Measurements from ENCODE around the gene CDC40.
"Not testable (repeated sequence)": the region's sequence is repeated elsewhere in the genome, so short reads cannot be mapped to it uniquely, and the experiment has no call there.

Gene CDC40

GRCh38 chr6:110232450-110232849 lies 52.2 kb downstream of the CDC40 start:
- no peak overlapping the region for H3K18ac ChIP-seq (ENCODE audit: low read length)
- peak in 1 of 2 donors; percentile 24 for DNase-seq
- H3K14ac ChIP-seq (ENCODE audit: low read length) = no peak overlapping the region
- H3K4me2 ChIP-seq (ENCODE audit: low read length) = no peak overlapping the region
- WGBS (ENCODE audit: extremely low coverage, insufficient coverage, insufficient read length) = no CpG with 5 or more reads among the region's 2 CpGs
- no peaks in the 10 kb centered on the region for H3K79me1 ChIP-seq (ENCODE audit: low read length)
- no peak overlapping the region for H3K9ac ChIP-seq (ENCODE audit: low read length)
- H3K36me3 ChIP-seq (ENCODE audit: control insufficient read depth in 1 of 2, insufficient read depth in 2 of 2, low read length in 2 of 2) = peaks cover 0 to 4% of the 10 kb centered on the region in 2 experiments
- no peaks in the 10 kb centered on the region for H3K9me3 ChIP-seq (ENCODE audit: insufficient read depth, low read depth, low read length)
- H3K4ac ChIP-seq (ENCODE audit: low read depth, low read length) = no peak overlapping the region
- no peak overlapping the region for H3K4me3 ChIP-seq (ENCODE audit: low read depth, low read length)
- no peak overlapping the region for H4K91ac ChIP-seq (ENCODE audit: low read depth, low read length)
- H3K23ac ChIP-seq (ENCODE audit: low read length) = no peak overlapping the region
- no peak overlapping the region for H4K12ac ChIP-seq (ENCODE audit: low read depth, low read length)
- no peak overlapping the region for H2AK5ac ChIP-seq (ENCODE audit: low read length)
- no peak overlapping the region for H2BK12ac ChIP-seq (ENCODE audit: low read length)
- no peaks in the 10 kb centered on the region for H3K4me1 ChIP-seq (ENCODE audit: control insufficient read depth in 1 of 2, insufficient read depth in 2 of 2, low read length in 2 of 2)
- no peak overlapping the region for H4K8ac ChIP-seq (ENCODE audit: low read depth, low read length)
- H2AFZ ChIP-seq (ENCODE audit: insufficient read depth, low read length, poor library complexity) = no peak overlapping the region
- no peak overlapping the region for H3K27ac ChIP-seq (ENCODE audit: low read depth, low read length)
- no peaks in the 10 kb centered on the region for H3K27me3 ChIP-seq (ENCODE audit: insufficient read depth, low read length)
- no peak overlapping the region for H2BK120ac ChIP-seq (ENCODE audit: insufficient read depth, low read length, poor library complexity)
- no peaks in the 10 kb centered on the region for H3K79me2 ChIP-seq (ENCODE audit: control insufficient read depth, insufficient read depth, low read length, poor library complexity)
- H2BK5ac ChIP-seq (ENCODE audit: low read depth, low read length, poor library complexity) = no peak overlapping the region

GRCh38 chr6:110233770-110234374 lies 53.6 kb downstream of the CDC40 start:
- Histone ChIP-seq H3K36me3 (ENCODE audit: control insufficient read depth in 1 of 2, insufficient read depth in 2 of 2, low read length in 2 of 2) (peaks cover 0 to 2% of the 10 kb centered on the region in 2 experiments), H3K4me2 (ENCODE audit: low read length) (no peak overlapping the region), H3K4me3 (ENCODE audit: low read depth, low read length) (no peak overlapping the region), H3K27me3 (ENCODE audit: insufficient read depth, low read length) (no peaks in the 10 kb centered on the region), H3K4ac (ENCODE audit: low read depth, low read length) (no peak overlapping the region), H2BK12ac (ENCODE audit: low read length) (no peak overlapping the region), H3K79me2 (ENCODE audit: control insufficient read depth, insufficient read depth, low read length, poor library complexity) (no peaks in the 10 kb centered on the region), H3K14ac (ENCODE audit: low read length) (no peak overlapping the region), H2AFZ (ENCODE audit: insufficient read depth, low read length, poor library complexity) (no peak overlapping the region), H4K8ac (ENCODE audit: low read depth, low read length) (no peak overlapping the region), H4K91ac (ENCODE audit: low read depth, low read length) (no peak overlapping the region), H3K27ac (ENCODE audit: low read depth, low read length) (no peak overlapping the region), H3K9ac (ENCODE audit: low read length) (no peak overlapping the region), H4K12ac (ENCODE audit: low read depth, low read length) (no peak overlapping the region), H3K9me3 (ENCODE audit: insufficient read depth, low read depth, low read length) (no peaks in the 10 kb centered on the region), H3K18ac (ENCODE audit: low read length) (no peak overlapping the region), H3K4me1 (ENCODE audit: control insufficient read depth in 1 of 2, insufficient read depth in 2 of 2, low read length in 2 of 2) (no peaks in the 10 kb centered on the region), H2BK5ac (ENCODE audit: low read depth, low read length, poor library complexity) (no peak overlapping the region), H3K23ac (ENCODE audit: low read length) (no peak overlapping the region), H2BK120ac (ENCODE audit: insufficient read depth, low read length, poor library complexity) (no peak overlapping the region), H3K79me1 (ENCODE audit: low read length) (no peaks in the 10 kb centered on the region), H2AK5ac (ENCODE audit: low read length) (no peak overlapping the region)
- no peak for DNase-seq
- WGBS (ENCODE audit: extremely low coverage, insufficient coverage, insufficient read length) = no CpG with 5 or more reads among the region's 2 CpGs

- H4K12ac ChIP-seq (ENCODE audit: low read depth, low read length); H3K27ac ChIP-seq (ENCODE audit: low read depth, low read length); DNase-seq; H2AFZ ChIP-seq (ENCODE audit: insufficient read depth, low read length, poor library complexity); H3K4me3 ChIP-seq (ENCODE audit: low read depth, low read length); H3K79me2 ChIP-seq (ENCODE audit: control insufficient read depth, insufficient read depth, low read length, poor library complexity); H3K79me1 ChIP-seq (ENCODE audit: low read length); H3K9me3 ChIP-seq (ENCODE audit: insufficient read depth, low read depth, low read length); H3K9ac ChIP-seq (ENCODE audit: low read length); H2AK5ac ChIP-seq (ENCODE audit: low read length); H3K4me1 ChIP-seq (ENCODE audit: control insufficient read depth in 1 of 2, insufficient read depth in 2 of 2, low read length in 2 of 2); H3K4ac ChIP-seq (ENCODE audit: low read depth, low read length); H2BK5ac ChIP-seq (ENCODE audit: low read depth, low read length, poor library complexity); H3K23ac ChIP-seq (ENCODE audit: low read length); H3K27me3 ChIP-seq (ENCODE audit: insufficient read depth, low read length); H2BK120ac ChIP-seq (ENCODE audit: insufficient read depth, low read length, poor library complexity); H3K36me3 ChIP-seq (ENCODE audit: control insufficient read depth in 1 of 2, insufficient read depth in 2 of 2, low read length in 2 of 2); H4K91ac ChIP-seq (ENCODE audit: low read depth, low read length); H3K18ac ChIP-seq (ENCODE audit: low read length); H4K8ac ChIP-seq (ENCODE audit: low read depth, low read length); H2BK12ac ChIP-seq (ENCODE audit: low read length); H3K14ac ChIP-seq (ENCODE audit: low read length); H3K4me2 ChIP-seq (ENCODE audit: low read length): not testable (repeated sequence)
- no CpG with 5 or more reads among the region's 1 CpG for WGBS (ENCODE audit: extremely low coverage, insufficient coverage, insufficient read length)
Measured at GRCh38 chr6:110236007-110236406, 55.8 kb downstream of the CDC40 start.

GRCh38 chr6:110239526-110240274 lies 59.5 kb downstream of the CDC40 start:
- H3K23ac ChIP-seq (ENCODE audit: low read length) = no peak overlapping the region
- no peak overlapping the region for H3K9ac ChIP-seq (ENCODE audit: low read length)
- H3K79me2 ChIP-seq (ENCODE audit: control insufficient read depth, insufficient read depth, low read length, poor library complexity) = no peaks in the 10 kb centered on the region
- H2BK5ac ChIP-seq (ENCODE audit: low read depth, low read length, poor library complexity) = no peak overlapping the region
- no peak overlapping the region for H4K8ac ChIP-seq (ENCODE audit: low read depth, low read length)
- no peak overlapping the region for H3K18ac ChIP-seq (ENCODE audit: low read length)
- H4K12ac ChIP-seq (ENCODE audit: low read depth, low read length) = no peak overlapping the region
- DNase-seq = no peak
- no peak overlapping the region for H2BK12ac ChIP-seq (ENCODE audit: low read length)
- no peak overlapping the region for H2AFZ ChIP-seq (ENCODE audit: insufficient read depth, low read length, poor library complexity)
- no peak overlapping the region for H3K14ac ChIP-seq (ENCODE audit: low read length)
- no peak overlapping the region for H4K91ac ChIP-seq (ENCODE audit: low read depth, low read length)
- no peak overlapping the region for H3K4me3 ChIP-seq (ENCODE audit: low read depth, low read length)
- WGBS (ENCODE audit: extremely low coverage, insufficient coverage, insufficient read length) = no CpG with 5 or more reads among the region's 1 CpG
- H3K4me1 ChIP-seq (ENCODE audit: control insufficient read depth in 1 of 2, insufficient read depth in 2 of 2, low read length in 2 of 2) = no peaks in the 10 kb centered on the region
- H3K79me1 ChIP-seq (ENCODE audit: low read length) = no peaks in the 10 kb centered on the region
- H2BK120ac ChIP-seq (ENCODE audit: insufficient read depth, low read length, poor library complexity) = no peak overlapping the region
- no peak overlapping the region for H3K4me2 ChIP-seq (ENCODE audit: low read length)
- H2AK5ac ChIP-seq (ENCODE audit: low read length) = no peak overlapping the region
- no peak overlapping the region for H3K4ac ChIP-seq (ENCODE audit: low read depth, low read length)
- H3K9me3 ChIP-seq (ENCODE audit: insufficient read depth, low read depth, low read length) = no peaks in the 10 kb centered on the region
- H3K27me3 ChIP-seq (ENCODE audit: insufficient read depth, low read length) = no peaks in the 10 kb centered on the region
- H3K36me3 ChIP-seq (ENCODE audit: control insufficient read depth in 1 of 2, insufficient read depth in 2 of 2, low read length in 2 of 2) = peaks cover 0 to 4% of the 10 kb centered on the region in 2 experiments
- H3K27ac ChIP-seq (ENCODE audit: low read depth, low read length) = no peak overlapping the region

Data from trophoblast cell (in vitro differentiated cells and primary cell).